CD4-positive, alpha-beta T cell treated with Interleukin-6 for 4 hours (primary cell): ENCODE results near the gene CADM1.

Experiments
- DNase-seq: peaks from one replicate; pipeline ENCODE4 v3.0.0-alpha.2; 2020; ENCODE audit warnings: mixed read lengths

Gene CADM1

DNA sequence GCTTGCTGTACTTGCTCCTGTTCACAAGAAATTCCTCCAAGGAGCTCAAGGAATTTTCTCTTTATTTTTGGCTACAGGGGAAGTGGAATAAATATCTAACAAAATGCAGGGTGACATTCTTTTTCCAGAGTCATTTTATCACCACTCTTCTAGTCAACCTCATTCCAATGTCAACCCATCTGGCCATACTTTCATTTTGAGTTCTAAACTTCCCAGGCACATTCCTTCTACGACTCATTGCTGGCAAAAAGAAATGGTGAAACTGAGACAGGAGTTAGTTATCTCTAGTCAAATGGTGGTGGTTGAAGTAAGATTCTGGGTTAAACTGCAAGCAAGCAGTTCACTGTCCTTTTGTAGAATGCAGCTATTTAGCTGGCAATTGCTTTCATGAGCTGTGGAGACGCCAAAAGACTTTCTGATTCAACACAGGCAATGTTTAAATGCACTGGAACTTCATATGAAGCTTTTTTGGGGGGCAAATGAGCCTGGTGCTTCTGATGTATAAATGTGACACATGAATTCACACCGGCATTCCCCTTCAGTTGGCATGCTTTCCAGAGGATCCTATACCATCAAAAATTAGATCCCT, 304.6 kb downstream of the CADM1 start:
- DNase-seq, result no peak

DNA sequence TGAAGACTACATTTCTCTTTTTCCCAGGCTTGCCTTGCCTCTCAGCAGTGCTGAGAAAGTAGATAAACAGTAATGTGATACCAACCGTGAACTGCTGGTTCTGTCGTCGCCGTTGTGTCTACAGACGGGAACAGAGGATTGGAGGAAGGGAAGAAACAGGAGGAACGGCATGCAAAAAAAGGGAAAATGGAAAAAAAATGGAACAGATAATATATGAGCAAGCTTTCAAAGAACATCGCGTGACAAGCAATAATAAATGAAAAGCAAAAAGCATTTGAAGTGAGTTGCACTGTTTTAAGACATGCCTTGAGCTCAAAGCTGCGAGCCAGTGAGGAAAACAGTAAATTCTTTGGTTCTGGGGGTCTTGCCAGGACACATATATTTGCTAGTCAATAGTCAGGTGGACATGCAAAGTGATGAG, 305.9 kb downstream of the CADM1 start:
- no peak for DNase-seq

DNA sequence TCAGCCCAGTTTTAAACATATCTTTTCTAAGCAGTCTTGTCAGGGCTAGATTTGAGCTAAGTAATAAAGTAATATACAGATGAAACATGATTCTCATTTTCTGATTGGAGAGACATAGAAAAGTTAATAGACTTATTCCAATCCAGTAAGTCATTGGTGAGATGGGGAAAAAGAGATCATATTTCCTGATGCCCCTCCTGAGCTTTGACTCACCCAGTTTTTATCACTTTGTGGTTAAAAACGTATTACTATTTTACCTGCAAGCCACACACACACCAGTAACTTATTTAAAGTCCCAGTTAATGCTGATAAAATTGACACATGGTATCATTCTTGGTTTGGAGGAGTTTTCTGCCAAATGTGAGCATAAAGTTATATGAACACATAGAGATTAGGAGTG, 306.8 kb downstream of the CADM1 start:
- no peak for DNase-seq

DNA sequence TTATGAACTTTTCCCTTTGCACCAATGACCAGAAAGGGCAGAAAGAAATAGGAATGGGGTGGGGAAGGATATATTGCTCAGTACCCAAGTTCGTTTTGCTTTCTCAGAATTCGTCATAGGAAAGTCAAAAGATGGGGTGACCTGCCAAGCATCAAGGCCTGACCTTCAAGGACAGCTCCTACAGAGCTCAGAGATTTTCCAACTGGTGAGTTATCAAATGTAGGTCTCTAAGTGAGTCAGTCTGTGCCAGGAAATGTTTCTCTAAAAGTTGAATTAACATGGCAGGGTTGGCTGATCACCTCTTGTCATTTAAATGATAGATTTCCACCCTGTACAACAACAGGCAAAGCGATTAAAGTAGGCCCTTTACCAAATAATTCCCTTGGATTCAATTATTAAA, 307.2 kb downstream of the CADM1 start:
- DNase-seq, result no peak

DNA sequence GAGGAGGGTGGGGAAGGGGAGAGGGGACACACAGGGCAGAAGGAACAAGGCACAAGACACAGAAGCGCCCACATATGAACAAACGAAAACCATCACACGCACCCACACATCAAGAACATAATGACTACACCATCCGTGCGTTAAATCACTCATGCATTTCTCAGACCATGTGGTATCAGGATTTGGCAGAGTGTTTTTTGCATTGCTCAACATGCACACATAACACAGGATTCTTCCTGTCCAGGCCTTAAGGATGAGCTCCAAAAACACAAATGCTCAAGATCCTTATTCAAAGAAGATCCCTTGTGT, 309.5 kb downstream of the CADM1 start:
- DNase-seq, result no peak

DNA sequence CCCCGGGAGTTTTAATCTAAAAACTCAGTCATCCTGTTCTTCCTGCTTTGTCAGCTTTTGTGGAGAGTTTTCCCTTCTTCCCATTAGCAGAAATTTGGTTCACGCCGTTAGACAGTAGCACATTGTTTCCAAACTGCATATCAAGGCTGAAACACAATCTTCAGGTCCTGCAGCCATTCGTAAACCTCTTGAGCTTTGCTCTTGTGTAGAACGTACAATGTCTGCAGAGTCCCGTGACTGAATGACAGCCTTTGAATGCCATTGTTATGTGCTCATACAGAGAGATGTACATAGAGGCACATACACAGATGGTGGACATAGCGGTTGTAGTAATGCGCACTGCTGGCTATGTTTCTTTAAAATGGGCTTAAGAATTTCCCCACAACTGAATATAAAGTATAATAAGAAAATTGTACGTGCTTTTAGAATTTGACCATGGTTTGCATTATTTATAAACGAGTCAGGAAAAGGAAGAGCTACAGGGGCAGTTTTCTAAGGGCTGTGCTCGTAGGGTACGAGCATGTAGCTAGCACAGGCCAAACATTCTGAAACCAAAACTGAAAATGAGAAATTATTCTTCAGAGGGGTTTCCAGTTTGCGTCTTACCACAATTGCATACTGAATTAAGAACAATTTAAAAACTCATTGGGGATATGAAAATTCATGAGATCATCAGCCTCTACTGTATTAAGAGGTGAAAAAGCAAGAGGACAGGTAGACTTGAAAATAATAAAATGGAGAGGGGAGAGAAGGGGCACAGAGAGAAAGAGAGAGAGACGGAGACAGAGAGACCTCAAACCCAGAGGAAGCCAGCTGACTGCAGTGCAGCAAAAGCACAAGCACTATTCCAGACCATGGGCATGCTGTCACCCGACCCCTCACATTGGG, 310.1 kb downstream of the CADM1 start:
- no peak for DNase-seq

DNA sequence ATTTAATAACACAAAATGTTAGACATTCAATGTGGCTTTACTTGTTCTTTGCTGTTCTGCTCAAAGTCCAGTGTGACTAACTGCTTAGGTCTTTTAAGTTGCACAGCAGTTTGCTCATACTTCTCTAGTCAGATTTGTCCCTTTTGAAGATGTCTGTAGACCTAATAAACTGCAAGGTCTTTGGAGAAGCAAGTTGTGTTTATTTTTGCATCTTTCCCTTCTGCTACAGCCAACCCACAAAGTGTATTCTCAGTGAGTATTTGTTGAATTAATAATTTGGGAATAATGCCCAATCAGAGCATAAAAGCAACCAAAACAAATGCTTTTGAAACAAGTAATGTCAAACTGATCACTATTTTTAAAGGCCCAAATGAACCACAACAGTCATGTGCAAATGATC, 312.5 kb downstream of the CADM1 start:
- no peak for DNase-seq

DNA sequence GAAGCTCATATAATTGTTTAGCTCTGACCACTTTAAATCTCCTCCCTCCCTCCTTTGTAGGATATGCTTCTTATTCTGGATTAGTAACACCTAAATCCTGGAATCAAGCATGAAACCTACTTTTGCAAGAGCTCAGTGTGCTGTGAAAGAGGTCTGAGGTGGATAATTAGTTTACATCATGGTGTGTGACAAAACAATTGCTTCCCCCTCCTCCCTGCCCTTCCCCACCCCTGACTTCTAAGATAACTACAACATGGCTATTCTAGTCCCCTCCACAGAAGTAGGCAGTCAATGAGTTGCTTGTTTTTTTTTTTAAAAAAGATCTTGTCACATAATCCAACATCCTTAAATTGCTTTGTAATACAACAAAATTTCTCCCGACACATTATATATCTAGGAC, 314.0 kb downstream of the CADM1 start:
- DNase-seq, result no peak

DNA sequence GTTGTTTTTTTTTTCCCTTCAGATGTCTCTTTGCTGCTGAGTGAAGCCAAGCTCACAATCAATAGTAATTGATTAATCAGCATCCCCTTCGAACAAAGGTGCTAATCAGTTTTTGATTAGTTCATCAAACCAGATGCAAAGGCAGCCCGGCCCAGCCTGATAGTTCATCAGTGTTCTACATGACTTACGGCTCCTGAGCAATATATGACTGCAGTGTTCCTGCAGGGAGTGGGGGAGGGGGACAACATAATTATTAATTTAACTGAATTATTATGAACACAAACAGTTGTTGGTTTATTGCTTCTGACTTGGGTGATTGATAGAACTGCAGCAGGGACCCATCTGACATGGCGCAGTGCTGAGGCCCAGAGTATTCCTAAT, 315.3 kb downstream of the CADM1 start:
- DNase-seq, result no peak

DNA sequence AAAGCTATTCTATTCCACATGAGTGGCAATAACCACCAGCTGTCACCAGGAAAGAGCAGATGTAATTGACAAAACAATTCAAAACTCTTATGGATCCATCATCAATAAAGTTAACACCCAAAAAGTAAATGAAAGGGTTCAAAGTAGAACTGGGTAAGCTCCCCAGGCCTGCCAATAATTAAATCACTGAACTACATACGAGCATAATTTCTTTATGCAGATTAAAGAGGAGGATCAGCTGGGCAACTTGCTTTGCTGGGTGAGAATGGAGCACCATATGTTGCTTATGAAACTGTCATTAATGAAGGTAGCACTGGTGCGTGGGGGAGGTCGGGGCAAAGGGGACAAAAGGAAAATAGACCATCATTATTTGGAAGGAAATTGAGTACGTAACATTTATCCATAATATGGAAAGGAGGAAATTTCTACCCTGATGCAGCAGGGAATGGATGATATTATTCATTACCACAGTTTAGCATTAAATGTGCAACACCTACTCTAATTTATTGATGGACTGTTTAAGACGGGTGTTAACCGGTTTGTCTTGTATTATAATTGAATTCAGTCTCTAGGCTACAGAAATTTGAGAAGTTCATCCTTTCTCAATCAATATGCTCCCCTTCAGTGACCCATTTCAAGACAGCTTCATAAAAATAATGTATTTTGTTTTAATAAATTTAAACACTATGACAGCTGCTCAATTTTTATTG, 315.9 kb downstream of the CADM1 start:
- DNase-seq, result no peak

DNA sequence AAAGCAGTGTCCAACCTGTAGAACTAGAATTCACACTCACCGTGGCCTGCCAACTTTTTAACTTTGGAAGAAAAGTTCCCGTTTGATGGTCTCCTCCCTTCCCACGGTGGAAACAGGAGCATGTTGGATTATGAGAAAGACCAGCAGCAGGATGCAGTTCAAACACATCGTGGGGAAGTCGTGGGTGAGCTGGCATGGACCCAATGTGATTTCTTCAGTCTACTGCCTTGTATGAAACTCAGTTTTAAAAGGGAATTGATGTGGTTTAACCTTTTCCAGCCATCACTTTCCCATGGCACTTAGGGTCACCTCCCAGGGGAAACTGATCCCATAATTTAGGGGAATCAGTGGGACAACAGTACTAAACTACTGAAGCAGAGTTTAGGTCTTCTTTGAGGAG, 318.3 kb downstream of the CADM1 start:
- DNase-seq, result no peak

DNA sequence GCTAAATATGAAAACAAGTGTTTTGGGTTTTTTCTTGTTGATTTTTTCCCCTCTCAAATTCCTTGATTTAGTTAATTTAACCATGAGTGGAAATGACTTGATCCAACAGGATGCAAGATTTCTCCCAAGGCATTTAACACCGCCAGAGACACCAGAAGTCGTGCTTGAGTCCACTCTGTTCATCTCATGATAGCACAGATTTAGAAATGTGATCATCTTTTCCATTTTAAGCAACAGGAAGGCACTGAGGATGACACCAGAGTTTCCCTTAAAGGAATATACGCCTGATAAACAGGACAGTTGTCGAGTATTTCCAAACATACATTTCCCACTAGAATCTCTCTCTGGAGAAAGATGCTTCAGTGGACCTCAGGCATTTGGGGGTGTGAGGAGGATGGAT, 318.7 kb downstream of the CADM1 start:
- DNase-seq, result no peak

DNA sequence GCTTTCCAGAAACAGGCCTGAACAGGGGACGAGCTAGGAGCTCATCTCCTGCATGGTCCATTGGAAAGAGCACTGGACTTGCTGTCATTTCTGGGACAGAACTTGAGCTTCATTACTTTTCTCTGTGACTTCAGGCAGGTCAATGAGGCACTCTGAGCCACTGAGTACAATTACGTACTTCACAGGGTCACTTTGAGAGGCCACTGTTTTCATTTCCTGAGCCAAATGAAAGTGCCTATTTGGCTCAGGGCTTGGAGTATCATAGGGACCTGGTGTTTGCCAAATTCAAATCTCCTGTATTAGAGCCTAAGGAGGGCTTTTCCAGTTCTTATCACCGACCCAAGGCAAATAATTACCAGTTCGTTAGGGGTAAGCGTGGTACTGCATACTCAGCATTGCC, 319.3 kb downstream of the CADM1 start:
- no peak for DNase-seq

DNA sequence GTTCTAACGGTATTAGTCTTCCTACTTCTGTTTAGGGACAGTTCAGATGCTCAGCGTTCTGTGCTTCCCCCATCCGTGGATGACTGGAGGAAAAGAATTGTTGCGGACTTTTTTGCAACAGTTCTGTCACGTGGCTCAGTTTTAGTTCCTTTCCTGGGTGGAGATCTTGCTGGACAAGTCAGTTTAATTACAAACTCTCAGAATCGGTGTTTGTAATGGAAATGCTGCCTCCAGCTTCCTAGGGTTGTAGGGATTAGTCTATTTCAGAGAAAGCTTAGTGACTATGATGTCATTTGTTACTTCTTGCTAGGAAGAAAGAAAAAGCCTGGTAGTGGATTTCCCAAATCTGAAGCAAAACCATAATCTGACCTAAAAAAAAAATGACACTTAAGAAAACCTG, 320.4 kb downstream of the CADM1 start:
- no peak for DNase-seq

DNA sequence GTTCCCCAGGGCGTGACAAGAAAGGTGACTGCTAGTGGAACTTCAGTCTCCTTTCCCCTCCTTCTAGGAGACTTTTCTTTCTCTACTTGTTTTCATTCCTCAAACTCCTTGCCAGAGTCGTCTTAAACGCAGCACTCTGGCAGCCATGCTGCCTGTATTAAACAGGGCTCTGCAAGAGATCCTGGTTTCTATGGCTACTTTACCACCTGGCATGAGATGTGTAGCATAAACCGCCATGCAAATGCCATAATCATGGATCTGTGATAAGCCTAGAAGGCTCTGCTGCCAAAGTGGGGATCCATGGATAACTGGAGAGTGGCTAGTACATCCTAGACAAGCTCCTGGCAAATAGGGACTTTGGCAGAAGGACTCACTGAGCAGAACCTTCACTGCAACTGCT, 321.1 kb downstream of the CADM1 start:
- no peak for DNase-seq

DNA sequence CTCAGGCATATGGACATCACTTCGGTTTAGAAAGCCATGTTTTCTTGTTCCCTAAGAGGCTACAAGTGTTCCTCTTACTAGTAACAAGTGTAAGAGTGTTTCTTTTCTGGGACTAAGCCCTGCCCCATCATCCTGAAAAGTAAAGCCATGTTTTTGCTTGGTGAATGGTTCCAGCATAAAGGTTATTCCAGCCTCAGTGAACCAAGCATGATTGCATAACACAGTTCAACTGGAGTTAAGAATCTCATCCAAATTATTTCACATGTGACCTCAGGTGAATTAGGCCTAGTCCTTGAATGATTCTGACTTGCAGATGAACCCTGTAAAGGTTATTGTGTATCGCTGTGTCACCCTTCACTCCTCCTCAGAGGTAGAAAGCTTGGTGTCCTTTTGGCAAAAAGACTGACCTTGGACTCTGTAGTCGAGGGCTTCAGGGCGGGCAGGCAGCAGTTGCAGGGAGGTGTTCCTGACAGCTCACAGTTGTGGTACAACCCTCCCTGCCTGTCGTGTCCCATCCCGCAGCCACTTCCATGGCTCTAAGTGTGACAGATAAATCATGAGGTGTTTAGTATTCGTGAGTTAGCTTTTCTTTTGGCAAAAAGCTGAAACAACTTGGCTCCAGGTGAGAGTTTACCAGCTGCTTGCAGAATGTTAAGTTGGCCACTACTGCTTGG, 321.8 kb downstream of the CADM1 start:
- DNase-seq, result no peak

DNA sequence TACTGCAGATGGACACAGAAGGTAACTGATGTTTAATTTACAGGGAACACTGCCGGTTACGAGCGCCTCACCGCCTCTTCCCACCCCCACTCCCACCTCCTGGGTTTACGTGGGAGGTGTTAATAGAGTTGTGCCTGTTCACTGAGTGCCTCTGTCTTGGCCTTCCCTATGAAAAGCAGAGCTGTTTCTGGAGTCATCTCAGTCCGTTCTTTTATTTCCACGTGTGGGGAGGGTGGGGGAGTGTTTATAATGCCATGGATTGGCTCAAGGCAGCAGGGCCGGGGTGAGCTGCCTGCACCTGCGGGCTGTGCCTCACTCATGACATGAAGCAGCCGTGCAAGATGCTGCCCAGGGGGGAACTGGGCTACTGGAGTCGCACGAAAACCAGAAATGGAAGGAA, 322.7 kb downstream of the CADM1 start:
- no peak for DNase-seq

DNA sequence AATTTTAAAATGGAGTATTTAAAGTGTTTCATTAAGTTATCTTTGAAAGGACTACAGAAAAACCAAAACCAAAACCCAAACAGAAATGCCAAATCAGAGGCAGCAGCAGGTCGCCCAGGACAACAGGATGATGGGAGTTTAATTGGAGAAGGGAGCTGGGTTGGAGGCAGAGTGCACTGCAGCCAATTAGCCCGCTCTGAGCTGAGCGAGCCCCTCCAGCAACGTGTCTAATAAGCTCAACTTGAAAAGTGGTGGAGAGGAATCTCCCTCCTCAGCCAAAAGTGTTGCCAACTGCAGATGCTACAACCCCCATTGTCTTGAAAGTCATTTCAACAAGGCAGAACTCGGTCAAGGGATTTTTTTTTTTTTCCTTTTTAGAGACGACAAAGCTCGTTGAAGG, 323.9 kb downstream of the CADM1 start:
- no peak for DNase-seq

DNA sequence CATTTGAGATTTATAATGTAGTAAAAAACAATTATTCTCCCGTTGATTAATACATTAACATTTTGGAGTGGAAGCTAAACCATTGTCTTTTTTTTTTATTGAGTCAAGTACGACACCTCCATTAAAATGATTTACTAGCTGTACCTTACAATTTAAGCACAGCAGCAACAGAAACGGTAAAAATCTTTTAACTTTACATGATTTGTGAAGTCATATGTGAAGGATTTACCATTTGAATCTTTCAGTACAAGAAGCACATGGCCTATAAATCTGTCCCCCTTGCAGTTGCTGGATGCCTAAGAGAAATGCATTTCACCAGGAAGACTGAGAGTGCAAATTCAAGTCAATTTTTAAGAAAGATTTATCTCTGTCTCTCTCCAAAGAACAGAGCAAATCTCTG, 324.6 kb downstream of the CADM1 start:
- no peak for DNase-seq

DNA sequence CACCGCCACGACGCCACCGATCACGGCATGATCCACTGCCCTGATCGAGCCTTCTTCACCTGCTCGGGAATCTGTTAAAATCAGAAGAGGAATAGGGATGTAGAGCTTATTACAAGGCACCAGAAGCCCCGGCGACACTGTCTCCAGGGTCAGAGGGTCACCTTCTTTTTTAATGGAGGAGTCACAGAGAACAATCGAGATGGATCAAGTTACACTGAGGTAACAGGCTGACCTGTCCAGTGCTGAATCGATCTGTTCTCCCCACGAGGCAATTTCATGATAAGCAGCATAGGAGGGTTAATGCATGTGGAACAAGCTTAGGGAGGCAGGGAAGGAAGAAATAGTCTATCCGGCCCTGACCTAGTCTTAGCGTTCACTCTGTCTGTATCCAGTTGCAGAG, 325.5 kb downstream of the CADM1 start:
- no peak for DNase-seq

DNA sequence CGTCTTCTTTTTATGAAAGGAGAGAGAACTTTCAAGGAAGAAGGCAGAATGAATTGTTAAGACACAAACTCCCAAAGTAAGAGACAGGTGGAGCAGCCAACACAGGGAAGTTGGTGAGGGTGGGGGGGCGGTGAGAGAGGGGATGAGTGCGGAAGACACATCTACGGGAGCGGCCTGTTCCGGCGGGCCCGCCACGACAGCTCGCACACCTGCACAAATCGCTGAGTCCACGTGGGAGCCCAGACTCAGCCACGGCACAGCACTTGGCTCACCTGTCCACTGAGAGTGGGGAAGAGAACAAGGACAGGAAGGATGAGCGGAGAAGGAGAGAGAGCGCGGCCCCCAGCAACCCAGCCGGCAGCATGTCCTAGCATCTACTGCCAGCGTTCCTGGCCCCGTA, 331.1 kb downstream of the CADM1 start:
- DNase-seq, result no peak

DNA sequence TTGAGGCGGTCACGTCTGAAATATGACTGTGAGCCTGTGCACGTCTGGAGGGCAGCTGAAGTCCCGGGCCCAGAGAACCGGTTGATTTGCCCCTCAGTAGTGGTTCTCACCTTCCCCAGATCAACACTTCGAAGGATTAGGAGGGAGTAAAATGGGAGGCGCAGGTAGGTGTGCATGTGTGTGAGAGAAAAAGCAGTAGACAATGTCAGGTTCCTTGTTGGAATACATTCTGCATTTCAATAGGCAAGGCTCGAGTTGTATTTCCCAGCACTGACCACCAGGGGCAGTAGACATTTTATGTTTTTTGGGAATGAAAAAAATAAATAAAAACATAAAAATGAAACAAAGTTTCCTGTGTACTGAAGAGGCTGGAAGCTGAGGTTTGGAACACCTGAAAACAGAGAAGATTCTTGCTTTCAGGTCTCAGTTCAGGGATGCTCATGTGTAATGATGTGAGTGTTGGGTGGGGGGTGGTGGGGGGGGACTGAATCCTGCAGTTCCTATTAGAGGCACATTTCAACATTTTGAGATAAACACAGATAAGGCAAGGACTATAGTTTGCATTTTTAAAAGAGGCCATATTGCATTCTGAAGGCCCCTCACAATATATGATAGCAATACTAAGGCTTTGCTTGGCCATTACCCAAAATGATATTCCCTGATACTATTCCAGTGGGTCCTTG, 333.9 kb downstream of the CADM1 start:
- DNase-seq, result no peak

DNA sequence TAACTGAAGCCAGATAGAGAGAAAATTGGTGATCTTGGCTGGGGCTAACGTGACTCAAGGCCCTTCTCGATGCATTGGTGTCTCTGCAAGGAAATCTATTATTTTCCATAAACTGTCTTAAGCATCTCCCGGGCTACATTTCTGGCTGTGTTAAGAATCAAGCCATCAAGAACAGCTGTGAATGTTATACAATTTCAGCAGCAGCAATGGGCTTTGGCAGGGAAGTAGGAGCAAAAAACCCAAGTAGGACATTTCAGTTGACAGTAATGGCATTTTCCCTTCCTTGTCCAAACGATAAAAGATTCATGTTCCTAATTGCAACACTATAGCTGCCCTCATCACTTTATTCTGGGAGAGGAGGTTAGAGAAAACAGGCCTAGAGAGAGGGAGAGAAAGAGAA, 335.0 kb downstream of the CADM1 start:
- DNase-seq, result no peak
